Retina (tissue), 1 donor: ENCODE data around the gene PNPLA2.

ENCODE experiments used
- DNase-seq: peaks from one replicate; pipeline ENCODE4 v3.0.0-alpha.2; 2016

The PNPLA2 gene

DNA sequence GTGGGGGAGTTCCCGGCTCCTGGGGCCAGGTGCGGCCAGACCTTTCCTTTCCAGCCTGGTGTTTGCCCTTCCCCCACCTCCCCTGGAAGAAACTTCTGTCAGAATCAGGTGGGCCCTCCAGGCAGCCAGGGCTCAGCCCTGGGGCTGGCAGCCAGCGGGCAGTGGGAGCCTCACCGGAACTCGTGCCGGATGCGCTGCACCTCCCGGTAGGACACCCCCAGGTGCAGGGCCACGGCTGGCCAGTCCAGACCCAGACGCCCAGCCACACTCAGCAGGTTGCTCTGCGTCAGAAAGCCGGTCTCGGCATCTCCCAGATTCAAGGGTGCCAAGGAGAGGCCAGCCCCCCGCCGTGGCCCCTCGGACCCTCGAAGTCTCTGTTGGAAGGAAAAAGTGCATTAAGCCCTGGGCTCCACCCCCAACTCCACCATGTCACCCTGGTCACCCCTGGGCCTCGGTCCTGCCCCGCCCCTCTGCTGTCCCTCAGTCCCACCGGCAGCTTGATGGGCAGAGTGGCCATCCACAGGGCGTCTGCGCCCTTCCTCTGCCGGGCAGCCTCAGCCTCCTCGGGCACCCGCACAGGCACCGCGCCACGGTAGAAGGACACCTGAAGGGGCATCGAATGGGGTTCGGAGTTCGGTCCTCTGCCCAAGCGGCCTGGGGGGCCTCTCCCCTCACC is 18.9 kb upstream of the PNPLA2 start:
- no peak for DNase-seq

DNA sequence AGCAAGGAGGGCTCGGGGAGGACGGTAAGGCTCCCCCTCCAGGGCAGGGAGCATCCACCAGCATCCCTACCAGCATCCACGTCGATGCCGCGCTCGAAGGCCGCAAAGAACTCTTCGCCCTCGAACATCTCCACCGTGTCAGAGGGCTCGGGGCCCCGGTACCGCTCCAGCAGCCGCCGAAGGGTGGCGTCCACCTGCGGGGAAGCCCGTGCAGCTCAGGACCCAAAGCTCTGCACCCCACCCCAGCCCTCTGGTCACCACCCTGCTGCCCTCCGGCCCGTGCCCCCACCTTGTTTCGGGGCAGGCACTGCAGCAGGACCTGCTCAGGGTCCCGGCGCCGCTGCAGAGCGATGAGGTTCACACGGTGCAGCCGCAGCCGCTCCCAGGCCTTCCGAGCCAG is 18.2 kb upstream of the PNPLA2 start:
- no peak for DNase-seq

DNA sequence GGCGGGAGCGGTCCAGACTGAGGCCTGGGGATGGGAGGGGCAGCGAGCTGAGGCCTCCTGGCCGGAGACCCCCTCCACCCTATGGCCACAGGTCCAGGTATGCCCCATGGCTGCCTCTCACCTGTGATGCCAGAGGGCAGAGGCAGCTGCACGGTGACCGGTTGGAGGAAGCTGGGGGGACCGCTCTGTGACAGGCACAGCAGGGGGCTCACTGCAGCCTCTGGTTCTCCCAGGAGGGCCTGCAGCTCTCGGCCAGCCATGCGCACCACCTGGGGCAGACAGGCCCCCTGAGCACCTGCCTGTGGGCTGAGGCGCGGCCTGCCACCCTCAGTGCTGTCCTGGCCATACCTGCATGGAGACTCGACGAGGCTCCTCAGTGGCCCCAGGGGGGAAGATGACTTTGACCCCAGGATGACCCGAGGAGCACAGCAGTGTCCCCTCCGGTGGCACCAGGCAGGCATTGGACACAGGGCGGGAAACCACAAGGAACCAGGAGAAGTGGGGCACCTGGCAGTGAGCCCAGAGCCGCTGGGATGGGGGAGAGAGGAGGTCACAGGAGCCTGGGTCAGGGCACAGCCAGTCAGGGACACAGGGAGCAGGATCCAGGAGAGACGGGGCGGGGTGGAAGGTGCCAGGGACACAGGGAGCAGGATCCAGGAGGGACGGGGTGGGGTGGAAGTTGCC is 17.5 kb upstream of the PNPLA2 start:
- no peak for DNase-seq

DNA sequence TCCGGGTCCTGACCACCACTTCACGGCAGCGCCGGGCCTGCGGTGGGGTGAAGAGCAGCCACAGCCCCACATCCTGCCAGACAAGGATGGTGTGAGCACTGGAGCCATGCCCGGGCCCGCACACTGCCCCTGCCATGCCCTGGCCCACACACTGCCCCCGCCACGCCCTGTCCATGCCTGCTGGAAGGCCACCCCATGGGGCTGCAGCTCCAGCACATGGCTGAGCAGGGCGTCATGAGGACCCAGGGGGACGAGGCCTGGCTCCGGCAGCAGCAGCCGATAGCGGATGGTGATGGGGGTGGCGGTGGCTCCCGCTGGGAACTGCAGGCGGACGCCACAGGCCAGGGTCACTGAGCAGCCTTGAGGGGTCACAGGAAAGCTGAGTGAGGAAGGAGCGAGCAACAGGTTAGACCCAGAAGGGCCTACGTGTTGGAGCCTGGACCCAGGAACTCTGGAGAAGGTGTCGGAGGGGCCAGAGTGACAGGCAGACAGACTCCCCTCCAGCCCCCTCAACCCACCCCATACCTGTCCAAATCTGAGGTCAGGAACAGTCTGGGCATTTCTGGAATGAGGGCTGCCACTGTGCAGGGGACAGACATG is 16.6 kb upstream of the PNPLA2 start:
- DNase-seq, result no peak

DNA sequence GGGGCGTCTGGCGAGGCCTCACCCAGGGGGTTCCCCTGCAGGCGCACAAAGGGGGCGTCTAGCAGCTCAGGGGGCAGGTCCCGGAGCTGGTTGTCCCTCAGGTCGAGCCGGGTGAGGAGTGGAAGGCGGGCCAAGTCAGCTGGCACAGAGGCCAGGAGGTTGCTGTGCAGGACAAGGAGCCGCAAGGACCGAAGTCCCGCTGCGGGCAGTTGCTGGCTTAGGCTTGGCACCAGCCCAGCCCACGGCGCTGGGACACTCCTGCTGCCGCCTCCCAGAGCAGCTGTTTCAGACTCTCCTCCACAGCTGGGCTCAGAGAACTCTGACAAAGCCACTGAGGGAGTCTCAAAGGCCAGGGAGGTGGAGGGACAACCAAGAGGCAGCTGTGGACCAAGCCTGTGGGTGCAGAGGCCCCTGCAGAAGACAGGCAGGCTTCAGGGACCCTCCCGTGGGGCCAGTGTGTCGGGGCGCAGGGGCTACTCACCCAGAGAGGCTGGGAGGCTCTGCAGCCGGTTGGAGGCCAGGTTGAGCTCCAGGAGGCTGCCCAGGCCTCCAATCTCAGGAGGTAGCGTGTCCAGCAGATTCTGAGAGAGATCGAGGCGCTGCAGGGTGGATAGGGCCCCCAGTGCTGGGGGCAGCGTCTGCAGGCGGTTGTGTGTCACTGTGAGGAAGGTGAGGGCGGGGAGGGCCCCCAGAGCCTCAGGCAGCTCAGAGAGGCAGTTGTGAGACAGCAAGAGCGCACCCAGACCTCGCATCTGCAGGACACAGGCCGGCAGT is 15.8 kb upstream of the PNPLA2 start:
- DNase-seq, result no peak

DNA sequence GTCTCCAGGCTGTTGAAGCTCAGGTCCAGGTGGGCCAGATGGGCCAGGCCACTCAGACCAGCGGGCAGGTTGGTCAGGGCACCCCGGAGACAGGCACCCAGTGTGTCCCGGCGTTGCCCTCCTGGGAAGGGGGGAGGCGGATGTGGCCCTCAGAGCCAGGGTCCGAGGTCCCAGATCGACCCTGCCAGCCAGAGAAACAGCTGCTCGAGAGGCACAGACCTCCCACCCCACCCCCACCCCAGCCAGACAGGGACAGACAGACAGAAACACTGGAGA is 15.3 kb upstream of the PNPLA2 start:
- DNase-seq, result no peak

DNA sequence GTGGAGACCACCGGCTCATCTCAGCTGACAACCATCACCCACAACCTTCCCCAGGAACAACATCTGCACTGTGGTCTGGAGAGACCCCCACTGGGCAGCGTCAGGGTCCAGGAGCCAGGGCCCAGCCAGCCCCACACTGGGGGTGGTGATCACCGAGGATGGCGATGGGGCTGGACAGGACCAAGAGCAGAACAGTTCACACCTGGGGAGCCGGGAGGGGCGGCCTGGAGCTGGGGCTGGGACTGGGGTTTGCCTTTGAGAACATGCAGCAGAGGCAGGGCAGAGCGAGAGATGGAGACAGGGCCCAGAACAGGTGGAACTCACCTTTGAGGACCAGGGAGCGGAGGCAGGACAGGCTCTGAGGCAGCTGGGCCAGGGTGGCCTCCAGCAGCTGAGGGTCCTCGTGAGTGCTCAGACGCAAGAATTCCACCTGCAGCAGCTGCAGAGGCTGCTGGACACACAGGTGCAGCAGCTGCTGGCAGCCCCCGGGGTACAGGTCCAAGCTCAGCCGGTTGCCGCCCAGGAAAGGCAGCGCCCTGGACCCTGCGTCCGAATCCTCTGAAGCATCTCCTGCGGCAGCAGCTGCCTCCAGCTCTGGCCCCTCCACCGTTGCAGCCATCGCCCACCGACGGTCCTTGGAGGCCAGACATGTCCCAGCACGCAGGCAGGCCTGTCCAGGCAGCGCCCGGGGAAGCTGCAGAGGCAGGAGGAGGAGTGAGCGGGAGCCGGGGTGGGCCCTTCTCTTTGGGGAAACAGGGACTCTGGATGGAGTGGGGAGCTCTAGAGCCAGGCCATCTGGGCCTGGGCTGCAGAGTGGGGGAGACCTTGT is 14.7 kb upstream of the PNPLA2 start:
- DNase-seq, result no peak

DNA sequence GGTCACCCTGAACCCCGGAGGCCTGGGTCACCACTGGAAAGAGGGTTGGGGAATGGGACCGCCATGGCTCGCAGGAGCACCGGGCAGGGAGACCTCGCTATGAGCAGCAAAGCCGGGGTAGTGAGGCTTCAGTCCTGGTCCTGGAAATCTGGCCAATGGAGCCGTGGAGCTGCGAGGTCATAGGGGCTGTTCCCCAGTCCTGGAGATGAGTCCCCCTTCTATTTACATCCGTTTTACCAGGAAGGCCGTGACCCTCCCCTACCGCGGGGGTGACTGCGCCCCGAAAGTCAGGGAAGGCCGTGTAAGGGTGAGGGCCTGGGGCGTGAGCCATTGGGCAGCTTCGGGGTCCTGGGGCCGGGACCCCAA is 14.1 kb upstream of the PNPLA2 start:
- peak; percentile 48 for DNase-seq

DNA sequence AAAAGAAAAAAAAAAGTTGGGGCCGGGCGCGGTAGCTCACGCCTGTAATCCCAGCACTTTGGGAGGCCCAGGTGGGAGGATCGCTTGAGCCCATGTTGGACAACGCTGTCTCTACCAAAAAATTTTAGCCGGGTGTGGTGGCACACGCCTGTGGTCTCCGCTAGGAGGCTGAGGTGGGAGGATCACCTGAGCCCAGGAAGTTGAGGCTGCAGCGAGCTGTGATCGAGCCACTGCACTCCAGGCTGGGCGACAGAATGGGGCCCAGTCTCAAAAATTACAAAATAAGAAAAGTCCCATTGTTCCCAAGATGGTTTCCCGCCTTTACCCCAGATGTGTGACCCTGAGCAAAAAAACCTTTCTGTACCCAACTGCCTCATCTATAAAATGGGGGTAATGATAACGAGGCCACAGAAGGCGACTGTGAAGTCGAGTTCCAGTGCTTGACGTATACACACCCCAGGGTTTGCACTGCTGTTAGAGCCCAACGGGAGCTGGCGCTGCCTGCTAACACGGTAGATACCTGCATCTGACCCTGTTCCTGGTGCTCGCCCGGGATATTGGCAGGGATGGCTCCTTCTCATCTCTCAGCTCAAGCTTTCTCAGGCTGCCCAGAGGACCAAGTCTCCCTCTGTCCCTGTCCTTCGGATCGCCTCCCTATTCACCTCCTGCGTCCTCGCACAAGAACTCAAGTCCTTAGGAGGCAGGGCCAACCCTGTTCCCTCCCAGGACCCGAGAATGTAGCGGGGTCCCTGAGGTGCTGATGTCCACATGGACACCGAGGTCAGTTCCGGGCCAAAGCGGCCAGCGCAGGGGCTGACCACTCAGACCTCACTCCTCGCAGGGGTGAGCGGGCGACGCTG is 10.1 kb upstream of the PNPLA2 start:
- DNase-seq, result no peak

DNA sequence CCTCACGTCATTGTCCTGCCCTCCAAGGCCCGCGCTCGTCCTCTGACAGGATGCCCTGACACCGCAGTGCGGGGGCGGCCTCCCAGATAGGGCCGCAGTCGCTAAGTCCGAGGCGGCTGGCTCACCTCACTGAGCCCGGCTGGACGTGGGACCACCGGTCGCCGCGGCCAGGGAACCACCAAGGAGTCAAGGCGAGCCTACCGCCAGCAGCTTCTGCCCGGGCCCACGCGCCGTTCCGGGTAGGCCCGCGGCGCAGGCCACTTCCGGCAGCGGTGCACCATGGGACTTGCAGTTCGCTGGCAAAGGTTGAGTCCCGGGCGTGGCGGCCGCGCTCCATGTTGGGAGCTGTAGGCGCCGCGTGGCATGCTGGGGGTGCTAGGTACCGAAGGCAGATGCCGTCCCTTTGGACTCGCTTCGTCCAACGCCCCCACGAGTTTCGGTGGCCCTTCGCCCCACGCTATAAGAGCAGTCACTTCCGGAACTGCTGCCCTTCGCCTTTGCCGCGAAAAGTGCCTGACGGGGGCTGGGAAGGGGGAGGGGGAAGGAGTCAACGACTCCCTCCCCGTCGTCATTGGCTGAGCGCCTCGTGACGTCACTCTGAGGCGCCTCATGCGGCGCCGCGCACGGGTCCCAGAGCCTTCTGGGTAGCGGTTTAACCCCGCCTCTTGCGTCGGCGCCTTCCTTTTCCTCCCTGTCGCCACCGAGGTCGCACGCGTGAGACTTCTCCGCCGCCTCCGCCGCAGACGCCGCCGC is 9.3 kb upstream of the PNPLA2 start, which contains the start of gene RPLP2:
Gene RPLP2, plus strand, starts transcription at position 681 of the 753 bp plus-strand sequence. CDS start 268 bp downstream, outside the sequence.
- DNase-seq, result peak; percentile 100

DNA sequence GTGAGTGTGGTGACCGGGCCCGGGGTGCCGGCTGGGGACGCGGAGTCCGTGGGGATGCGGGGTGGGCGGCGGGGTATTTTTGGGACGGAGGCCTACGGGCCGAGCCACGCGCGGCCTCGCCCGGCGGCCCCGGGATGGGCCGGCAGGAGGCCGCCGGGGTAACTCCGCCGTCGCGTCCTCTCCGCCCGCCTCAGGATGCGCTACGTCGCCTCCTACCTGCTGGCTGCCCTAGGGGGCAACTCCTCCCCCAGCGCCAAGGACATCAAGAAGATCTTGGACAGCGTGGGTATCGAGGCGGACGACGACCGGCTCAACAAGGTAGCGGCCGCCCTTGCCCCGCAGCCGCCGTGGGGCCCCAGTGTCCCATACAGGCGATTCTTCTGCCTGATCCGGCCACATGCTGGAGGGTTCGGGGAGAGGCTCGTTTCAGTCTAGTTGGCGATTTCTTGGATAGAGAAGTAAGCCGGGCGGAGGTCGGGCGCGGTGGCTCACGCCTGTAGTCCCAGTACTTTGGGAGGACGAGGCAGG is 8.6 kb upstream of the PNPLA2 start:
- no peak for DNase-seq

DNA sequence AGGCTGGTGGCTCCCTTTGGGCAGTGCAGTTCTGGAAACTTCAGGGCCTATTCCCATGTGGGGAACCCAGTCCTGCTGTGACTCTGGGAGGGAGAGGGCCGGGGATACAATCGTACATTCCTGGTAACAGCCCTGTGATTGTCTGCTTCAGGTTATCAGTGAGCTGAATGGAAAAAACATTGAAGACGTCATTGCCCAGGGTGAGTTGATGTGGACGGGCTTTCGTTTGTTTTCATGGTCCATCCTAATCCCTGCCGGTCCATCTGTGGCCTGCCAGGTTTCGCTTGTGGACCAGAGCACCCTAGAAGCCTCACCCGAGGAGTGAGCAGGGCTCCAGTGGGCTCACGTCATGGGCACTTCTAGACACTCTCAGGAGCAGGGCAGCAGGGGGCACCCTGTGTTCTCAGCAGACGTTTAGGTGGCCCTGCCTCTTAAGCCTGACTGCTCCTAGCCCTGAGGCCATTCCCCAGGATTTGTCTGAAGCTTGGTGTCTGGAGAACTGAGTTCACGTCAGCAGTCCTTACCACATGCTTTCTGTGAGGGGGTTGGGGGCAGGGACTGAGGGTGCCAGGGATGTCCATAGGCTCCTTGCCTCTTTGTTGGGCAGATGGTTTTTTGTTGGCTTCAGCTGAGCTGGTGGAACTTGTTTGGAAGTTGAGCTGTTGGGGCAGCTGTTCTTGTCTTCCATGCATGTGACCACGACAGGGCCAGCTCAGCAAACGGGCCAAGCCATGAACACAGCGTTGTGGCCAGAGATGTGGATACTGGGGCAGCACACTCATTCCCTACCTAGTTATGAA is 7.1 kb upstream of the PNPLA2 start:
- DNase-seq, result no peak

DNA sequence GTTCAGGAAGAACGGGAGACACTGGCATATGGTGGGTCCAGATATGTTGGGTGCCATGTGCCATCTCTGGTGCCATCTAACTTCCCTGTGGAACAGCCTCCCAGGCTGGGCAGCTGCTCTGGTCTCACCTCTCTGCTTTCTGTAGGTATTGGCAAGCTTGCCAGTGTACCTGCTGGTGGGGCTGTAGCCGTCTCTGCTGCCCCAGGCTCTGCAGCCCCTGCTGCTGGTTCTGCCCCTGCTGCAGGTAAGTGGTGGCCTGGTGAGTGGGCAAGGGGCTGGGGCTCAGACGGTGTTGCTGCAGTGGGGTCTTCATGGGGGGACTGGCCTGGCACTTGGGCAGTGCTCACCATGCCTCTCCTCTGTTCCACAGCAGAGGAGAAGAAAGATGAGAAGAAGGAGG is 6.3 kb upstream of the PNPLA2 start:
- DNase-seq, result no peak

DNA sequence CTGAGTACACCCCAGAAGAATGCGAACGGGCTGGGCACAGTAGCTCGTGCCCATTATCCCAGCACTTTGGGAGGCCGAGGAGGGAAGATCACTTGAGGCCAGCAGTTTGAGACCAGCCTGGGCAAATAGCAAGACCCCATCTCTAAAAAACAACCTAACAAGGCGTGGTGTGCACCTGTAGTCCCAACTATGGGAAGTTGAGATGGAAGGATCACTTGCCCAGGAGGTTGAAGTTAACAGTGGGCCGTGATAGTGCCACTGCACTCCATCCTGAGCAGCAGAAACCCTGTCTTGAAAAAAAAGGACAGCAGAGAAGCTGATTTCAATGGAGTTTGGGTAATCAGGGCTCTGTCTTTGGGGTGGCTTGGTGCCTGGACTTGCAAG is 5.7 kb upstream of the PNPLA2 start:
- DNase-seq, result no peak

DNA sequence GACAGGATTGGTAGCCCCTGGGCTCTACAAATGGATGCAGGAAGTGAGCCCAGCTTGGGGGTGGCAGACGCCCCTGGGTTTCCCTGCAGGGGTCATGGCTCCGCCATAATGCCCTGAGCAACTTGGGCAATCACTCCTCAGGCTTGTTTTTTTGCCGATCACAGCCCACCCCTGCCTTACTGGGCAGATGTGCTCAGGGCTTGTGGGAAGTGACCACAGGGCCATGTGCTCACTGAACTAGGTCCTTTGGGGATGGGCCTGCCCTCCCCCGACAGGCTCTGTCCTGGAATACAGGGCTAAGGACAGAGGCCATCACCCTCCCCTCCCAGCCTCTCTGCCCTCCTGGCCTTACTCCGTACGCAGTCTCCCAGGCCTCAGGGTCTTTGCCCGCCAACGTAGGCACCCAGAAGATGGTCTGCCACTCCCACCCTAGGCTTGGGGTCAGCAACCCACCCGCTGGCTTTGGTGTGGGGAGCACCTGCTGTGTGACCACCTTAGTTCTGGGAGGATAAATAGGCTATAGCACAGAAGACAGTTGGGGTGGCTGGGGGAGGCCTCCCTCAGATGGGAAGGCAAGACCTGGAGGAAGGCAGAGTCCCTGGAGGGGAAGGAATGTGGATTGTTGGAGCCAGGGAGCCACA is 5.1 kb upstream of the PNPLA2 start:
- DNase-seq, result no peak

DNA sequence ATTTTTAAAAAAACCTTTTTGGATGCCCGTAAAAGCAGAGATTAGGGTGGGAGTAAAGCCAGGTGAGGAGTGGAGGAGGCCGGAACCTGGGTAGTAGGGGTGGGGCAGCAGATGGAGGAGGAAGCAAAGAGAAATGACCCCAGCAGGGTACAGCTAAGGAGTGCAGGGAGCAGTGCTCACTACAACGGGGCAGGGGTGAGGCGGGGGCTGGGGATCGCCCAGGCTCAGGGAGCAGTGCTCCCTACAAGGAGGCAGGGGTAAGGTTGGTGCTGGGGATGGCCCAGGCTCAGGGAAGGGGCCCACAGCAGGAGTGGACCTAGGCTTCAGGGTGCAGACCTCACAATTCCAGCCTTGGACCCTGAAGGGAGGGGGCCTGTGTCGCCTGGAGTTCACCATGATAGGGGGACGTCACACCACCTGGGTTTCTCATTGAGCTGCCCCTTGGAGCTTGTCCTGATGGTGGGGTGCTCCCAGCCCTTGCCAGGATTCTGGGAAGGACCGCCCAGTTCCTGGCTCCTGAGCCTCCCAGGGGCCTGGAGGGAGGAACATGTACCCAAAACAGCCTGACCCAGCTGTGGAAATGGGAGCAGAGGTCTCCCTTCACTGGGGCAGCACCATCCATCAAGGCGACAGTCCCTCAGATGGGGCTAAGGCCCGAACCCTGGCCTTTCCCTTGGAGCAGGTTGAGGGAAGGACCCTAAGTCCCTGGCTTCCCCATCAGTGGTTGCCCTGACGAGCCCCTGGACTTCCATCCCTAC is 2.9 kb upstream of the PNPLA2 start:
- no peak for DNase-seq

DNA sequence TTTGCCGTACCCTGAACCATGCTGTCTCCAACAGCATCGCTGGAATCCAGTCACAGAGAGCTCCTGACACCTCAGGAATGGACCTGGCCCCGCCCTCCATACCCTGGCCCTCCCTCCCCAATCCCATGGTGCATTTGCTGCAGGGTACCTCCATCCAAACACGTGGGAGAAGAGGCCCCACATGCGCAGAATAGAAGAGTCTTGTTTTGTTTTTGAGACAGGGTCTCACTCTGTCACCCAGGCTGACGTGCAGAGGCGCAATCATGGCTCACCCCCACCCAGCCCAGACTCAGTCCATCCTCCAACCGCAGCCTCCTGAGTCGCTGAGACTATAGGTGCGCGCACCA is 2.3 kb upstream of the PNPLA2 start:
- DNase-seq, result no peak

DNA sequence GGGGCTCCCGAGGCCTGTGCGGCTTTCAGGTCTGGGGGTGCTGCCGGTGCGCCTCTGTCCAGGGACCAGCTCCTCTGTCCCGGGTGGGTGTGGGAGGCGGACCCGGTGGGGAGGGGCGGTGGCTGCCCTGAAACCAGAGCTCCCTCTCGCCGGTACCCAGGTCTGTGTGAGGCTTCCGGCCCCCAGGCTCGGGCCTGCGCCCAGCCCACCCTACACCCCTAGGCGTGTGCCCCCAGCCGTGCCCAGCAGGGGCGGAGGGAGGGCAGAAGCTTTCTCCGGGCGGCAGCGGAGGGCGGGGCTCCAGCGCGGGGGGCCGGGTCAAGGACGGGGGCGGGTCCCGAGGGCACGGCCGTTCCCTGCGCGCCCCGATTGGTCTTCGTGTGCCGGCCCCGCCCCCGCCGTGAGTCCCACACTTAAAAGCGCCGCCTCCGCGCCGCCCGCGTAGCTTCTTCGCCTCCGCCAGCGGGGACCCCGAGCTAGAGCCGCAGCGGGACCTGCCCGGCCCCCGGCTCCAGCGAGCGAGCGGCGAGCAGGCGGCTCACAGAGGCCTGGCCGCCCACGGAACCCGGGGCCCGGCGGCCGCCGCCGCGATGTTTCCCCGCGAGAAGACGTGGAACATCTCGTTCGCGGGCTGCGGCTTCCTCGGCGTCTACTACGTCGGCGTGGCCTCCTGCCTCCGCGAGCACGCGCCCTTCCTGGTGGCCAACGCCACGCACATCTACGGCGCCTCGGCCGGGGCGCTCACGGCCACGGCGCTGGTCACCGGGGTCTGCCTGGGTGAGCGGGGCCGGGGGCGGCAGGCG is 616 bp downstream of the PNPLA2 start:
- peak; percentile 81 for DNase-seq
